ENCODE results near the gene LRRC8D. TPM values are rescaled to one million over a fixed set of nuclear protein-coding genes. Genes with fewer than 3 reads are reported as not detected.

The LRRC8D gene
- total and polyA plus RNA-seq, 2 experiments from 2014 or later = 23.6 to 48.8 TPM

- Histone ChIP-seq H3K9me2 (ENCODE audit: insufficient read depth) (0 out of 2 replicates have a peak, but pooled peaks cover 3% of the 10 kb centered on the region), H3K4me2 (no peak overlapping the region), H3K4me1 (ENCODE audit: insufficient read depth) (peaks cover 34% of the 10 kb centered on the region), H3F3A (replicated peaks; ENCODE audit: low read depth) (no peaks in the 10 kb centered on the region), H3K36me3 (ENCODE audit: insufficient read depth) (0 out of 2 replicates have a peak, but pooled peaks cover 8% of the 10 kb centered on the region), H3K4me3 (no peak overlapping the region), H3K27ac (ENCODE audit: low read depth) (peak overlapping the region; percentile 78), H3K27me3 (ENCODE audit: insufficient read depth) (no peaks in the 10 kb centered on the region), H3K79me2 (replicated peaks; ENCODE audit: insufficient read depth) (no peaks in the 10 kb centered on the region; the same call in 1 of the 2 replicates), H2AFZ (no peak overlapping the region), H4K20me1 (replicated peaks; ENCODE audit: insufficient read depth) (no peaks in the 10 kb centered on the region)
- Mint-ChIP-seq H3K36me3 (ENCODE audit: low read depth) (peaks cover 67% of the 10 kb centered on the region), H3K4me1 (peaks cover 64% of the 10 kb centered on the region), H3K9me3 (peaks cover 9% of the 10 kb centered on the region; the same call in 2 of the 3 replicates), H3K27me3 (ENCODE audit: insufficient read depth, low read depth, poor library complexity) (peaks cover 7% of the 10 kb centered on the region), H3K27ac (peak overlapping the region; percentile 83), H3K4me3 (no peak overlapping the region)
- peak; percentile 48; the same call in 1 of the 2 replicates for TF ChIP-seq NANOG (IDR thresholded peaks at IDR 0.05; ENCODE audit: borderline replicate concordance)
- TF ChIP-seq POLR2AphosphoS5 (IDR thresholded peaks at IDR 0.05; ENCODE audit: low read depth) = no peak
- peak; percentile 69 for DNase-seq (ENCODE audit: low spot score)
- no peak; the same call in 2 of the 3 replicates for ATAC-seq
These were observed 111.9 kb downstream of the LRRC8D start for GRCh38 chr1:89932598-89933364.

- Histone ChIP-seq H3K4me2 (no peak overlapping the region), H3K4me1 (ENCODE audit: insufficient read depth) (peaks cover 41% of the 10 kb centered on the region), H3F3A (replicated peaks; ENCODE audit: low read depth) (no peaks in the 10 kb centered on the region; the same call in 1 of the 2 replicates), H3K9me2 (ENCODE audit: insufficient read depth) (0 out of 2 replicates have a peak, but pooled peaks cover 3% of the 10 kb centered on the region), H3K4me3 (no peak overlapping the region), H3K79me2 (replicated peaks; ENCODE audit: insufficient read depth) (no peaks in the 10 kb centered on the region; the same call in 1 of the 2 replicates), H3K36me3 (ENCODE audit: insufficient read depth) (0 out of 2 replicates have a peak, but pooled peaks cover 8% of the 10 kb centered on the region), H4K20me1 (replicated peaks; ENCODE audit: insufficient read depth) (no peaks in the 10 kb centered on the region), H3K27ac (ENCODE audit: low read depth) (peak overlapping the region; percentile 24; the same call in 1 of the 2 replicates), H3K27me3 (ENCODE audit: insufficient read depth) (no peaks in the 10 kb centered on the region), H2AFZ (no peak overlapping the region)
- ATAC-seq = no peak
- DNase-seq (ENCODE audit: low spot score) = no peak
- Mint-ChIP-seq H3K9me3 (peaks cover 9% of the 10 kb centered on the region; the same call in 2 of the 3 replicates), H3K4me3 (no peak overlapping the region), H3K27ac (peak overlapping the region; percentile 29; the same call in 1 of the 2 replicates), H3K27me3 (ENCODE audit: insufficient read depth, low read depth, poor library complexity) (peaks cover 8% of the 10 kb centered on the region), H3K4me1 (peaks cover 65% of the 10 kb centered on the region), H3K36me3 (ENCODE audit: low read depth) (peaks cover 60% of the 10 kb centered on the region)
- TF ChIP-seq EZH2 (IDR thresholded peaks at IDR 0.05; ENCODE audit: low read depth, unreplicated experiment) (no peak), CTCF (conservative IDR thresholded peaks at IDR 0.05; ENCODE audit: low read depth in 2 of 2) (no peak), STAT1 (IDR thresholded peaks at IDR 0.05; ENCODE audit: unreplicated experiment) (no peak), ZNF114 (CRISPR knock-in tag; IDR thresholded peaks at IDR 0.05) (no peak), NANOG (IDR thresholded peaks at IDR 0.05; ENCODE audit: borderline replicate concordance) (no peak), ETS1 (IDR thresholded peaks at IDR 0.05) (no peak), ZNF462 (CRISPR knock-in tag; IDR thresholded peaks at IDR 0.05) (no peak), POLR2AphosphoS5 (IDR thresholded peaks at IDR 0.05; ENCODE audit: low read depth) (no peak), EZH2phosphoT487 (IDR thresholded peaks at IDR 0.05; ENCODE audit: unreplicated experiment) (no peak)
These were observed 113.6 kb downstream of the LRRC8D start for GRCh38 chr1:89934461-89934860.
